Dedifferentiated amniotic fluid mesenchymal stem cell (primary cell): ENCODE data around the gene NAGS.
"Not testable (repeated sequence)": the region's sequence is repeated elsewhere in the genome, so short reads cannot be mapped to it uniquely, and the experiment has no call there.

Source experiments
- DNase-seq: peaks from one replicate; pipeline ENCODE4 v3.0.0-alpha.2; 2016; ENCODE audit errors: extremely low spot score

NAGS gene

GRCh38 chr17:44039829-44040635, 35.6 kb downstream of the NAGS start:
- DNase-seq: no peak

- no peak for DNase-seq
These were observed 38.9 kb downstream of the NAGS start for GRCh38 chr17:44043272-44043696.

GRCh38 chr17:44044071-44044470, 39.6 kb downstream of the NAGS start:
- no peak for DNase-seq

- DNase-seq: no peak
These were observed 41.1 kb downstream of the NAGS start for GRCh38 chr17:44045486-44045885.

GRCh38 chr17:44046893-44047292, 42.5 kb downstream of the NAGS start:
- not testable (repeated sequence) for DNase-seq

- no peak for DNase-seq
These were observed 45.1 kb downstream of the NAGS start for GRCh38 chr17:44049294-44050060.

- no peak for DNase-seq
These were observed 48.9 kb downstream of the NAGS start for GRCh38 chr17:44053125-44053872.
